Effector CD8-positive, alpha-beta T cell (primary cell): ENCODE results near the gene EPHB1.
"Not testable (repeated sequence)": the region's sequence is repeated elsewhere in the genome, so short reads cannot be mapped to it uniquely, and the experiment has no call there.

Experiments used
- DNase-seq: peaks from one replicate; lab custom pipeline; 2025; lab: John Stamatoyannopoulos, UW

The EPHB1 gene

DNA sequence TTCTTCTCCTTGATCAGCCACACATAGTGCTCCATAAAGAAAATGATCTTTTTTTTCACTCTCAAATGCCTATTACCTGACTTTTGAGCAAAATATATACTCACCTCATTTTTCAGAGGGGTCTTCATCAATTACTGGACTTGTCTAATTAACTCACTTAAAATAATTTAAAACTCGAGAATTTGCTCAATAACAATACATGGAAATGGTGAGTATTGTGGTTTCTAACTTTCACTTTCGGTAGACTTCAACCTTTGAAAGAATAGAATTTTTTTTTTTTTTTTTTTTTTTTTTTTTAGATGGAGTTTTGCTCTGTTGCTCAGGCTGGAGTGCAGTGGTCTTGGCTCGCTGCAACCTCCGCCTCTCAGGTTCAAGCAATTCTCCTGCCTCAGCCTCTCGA, 17.7 kb upstream of the EPHB1 start:
- no peak for DNase-seq

- DNase-seq: not testable (repeated sequence)
These were observed 6.8 kb upstream of the EPHB1 start for GRCh38 chr3:134788283-134788682.

GRCh38 chr3:134790065-134790464, 5.0 kb upstream of the EPHB1 start:
- DNase-seq: no peak

GRCh38 chr3:134791992-134792391, 3.1 kb upstream of the EPHB1 start:
- no peak for DNase-seq

GRCh38 chr3:134792700-134793099, 2.4 kb upstream of the EPHB1 start:
- DNase-seq: no peak

DNA sequence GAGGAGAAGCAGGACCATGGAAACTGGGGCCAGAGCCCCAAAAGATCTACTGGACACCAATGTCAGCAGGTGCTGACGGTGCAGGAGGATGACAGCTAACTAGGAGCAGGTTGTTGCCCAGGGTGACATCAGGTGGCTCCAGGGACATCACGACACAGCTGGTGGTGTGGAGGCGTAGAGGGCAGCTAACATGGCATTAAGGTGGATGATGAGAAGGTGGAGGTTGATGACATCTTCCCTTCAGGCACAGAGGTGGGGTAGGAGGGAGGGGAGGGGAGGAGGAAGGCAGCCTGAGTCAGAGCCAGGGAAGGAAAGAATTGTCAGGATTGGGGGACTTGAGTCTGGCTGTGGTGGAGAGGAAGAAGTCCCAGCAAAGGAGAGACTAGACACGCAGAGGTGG, 1.5 kb upstream of the EPHB1 start:
- DNase-seq: no peak

GRCh38 chr3:134794323-134794722, 737 bp upstream of the EPHB1 start:
- no peak for DNase-seq

DNA sequence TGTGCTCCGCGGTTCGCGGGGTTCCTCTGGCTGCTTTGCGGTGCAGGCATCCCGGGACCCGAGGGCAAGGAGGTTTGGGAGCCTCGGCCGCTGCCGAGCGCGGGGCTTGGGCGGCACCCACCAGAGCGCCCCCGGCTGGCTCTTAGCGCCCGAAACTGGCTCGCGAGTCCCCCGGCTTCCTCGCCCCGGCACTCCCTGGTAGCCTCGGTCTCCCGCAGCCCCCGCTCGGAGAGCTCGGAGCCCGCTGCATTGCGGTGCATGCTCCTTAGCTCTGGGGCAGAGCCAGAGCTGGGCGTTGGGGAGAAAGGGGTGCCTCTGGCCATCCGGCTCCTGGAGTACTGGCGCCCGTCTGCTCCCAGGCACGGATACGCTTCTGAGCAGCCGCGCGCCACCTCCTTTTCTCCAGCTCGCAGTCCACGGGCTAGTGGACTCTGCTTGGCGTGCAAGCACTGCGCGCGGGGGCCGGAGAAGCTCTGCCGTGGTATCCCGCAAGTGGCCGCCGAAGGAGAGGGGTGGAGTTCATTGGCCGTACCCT, 753 bp downstream of the EPHB1 start:
- DNase-seq: no peak

DNA sequence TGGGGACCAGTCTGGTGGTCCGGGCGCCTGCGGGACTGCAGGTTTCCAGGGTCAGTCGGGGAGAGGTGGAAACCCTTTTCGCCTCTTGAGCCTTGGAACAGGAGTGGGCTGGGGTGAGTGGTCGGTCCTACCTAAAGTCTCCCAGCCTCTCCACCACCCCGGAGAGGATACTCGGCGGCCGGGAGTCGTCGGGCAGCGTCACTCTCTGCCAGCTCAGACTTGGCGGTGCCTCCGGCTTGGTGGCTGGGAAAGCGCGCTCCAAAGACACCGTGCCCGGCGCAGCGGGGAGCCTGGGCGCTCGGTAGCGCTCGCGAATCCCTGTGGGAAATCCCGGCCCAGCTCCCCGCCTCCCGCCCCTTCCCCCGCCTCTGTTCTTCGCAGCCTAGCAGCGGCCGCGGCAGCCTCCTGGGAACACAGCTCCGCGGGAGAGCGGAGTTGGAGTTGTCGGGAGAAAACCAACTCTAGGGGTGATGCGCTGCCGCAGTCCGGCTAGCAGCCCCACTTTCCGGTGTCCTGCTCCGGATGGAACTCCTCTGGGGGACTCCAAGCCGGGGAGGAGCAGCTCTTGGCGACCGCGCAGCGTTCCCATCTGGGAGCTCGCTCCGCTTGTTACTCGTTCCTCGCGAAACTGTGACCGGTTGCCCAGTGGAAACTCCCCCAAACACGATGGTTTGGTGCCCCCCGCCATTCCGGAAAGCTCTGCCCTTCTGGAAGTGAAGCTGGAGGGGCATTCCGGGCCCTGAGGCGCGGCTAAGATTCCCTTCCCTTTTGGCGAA, 1.4 kb downstream of the EPHB1 start:
- no peak for DNase-seq

DNA sequence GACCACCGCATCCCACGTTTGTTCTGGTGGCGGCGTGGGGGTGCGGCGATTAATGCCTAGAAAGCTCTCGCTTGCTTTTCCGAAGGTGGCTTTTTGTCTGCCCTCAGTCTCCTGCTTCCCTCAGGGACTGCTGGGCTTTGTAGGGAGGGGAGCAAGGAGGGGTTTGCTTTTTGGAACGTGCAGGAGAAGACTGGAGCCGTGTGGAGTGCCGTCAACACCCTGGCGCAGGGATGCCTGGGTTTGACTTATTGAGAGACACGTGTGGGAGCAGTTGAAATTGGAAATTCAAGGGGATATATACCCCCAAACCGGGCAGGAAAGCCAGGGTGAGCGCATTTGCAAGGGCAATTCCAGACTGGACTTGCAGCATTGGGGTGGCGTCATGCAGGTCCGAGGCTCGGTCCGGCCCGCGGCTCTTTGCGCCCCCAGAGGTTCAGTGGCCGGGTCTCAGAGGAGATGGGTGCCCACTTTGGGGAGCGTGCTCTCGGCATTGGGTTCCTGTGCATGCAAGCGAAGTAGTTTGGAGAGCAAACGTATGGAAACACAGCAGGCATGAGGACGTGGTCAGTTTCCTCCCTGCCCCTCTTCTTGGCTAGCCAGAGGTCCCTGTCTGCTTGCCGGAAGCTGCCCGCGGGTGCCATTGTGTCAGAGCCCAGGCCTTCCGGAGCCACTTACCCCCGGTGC, 2.1 kb downstream of the EPHB1 start:
- no peak for DNase-seq

- DNase-seq: no peak
These were observed 2.8 kb downstream of the EPHB1 start for GRCh38 chr3:134797741-134798451.

- no peak for DNase-seq
These were observed 3.7 kb downstream of the EPHB1 start for GRCh38 chr3:134798681-134799311.

DNA sequence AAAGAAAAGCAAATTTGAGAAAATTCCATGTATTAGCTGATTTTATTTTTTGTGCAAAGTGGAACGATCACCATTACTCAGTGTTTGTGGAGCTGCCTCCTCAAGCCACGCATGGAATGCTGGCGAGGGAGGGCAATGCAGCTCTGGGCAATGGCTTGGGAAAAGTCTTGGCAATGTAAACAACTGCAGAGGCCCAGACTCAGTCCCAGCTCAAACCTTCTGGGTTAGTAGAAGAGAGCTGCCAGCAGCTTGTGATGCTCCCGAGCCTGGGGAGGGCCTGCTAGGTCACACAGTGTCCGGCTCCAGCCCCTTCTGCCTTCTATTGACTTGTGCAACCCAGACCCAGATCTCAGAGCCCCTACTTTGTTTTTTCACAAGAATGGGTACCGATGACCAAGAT, 4.3 kb downstream of the EPHB1 start:
- DNase-seq: no peak

DNA sequence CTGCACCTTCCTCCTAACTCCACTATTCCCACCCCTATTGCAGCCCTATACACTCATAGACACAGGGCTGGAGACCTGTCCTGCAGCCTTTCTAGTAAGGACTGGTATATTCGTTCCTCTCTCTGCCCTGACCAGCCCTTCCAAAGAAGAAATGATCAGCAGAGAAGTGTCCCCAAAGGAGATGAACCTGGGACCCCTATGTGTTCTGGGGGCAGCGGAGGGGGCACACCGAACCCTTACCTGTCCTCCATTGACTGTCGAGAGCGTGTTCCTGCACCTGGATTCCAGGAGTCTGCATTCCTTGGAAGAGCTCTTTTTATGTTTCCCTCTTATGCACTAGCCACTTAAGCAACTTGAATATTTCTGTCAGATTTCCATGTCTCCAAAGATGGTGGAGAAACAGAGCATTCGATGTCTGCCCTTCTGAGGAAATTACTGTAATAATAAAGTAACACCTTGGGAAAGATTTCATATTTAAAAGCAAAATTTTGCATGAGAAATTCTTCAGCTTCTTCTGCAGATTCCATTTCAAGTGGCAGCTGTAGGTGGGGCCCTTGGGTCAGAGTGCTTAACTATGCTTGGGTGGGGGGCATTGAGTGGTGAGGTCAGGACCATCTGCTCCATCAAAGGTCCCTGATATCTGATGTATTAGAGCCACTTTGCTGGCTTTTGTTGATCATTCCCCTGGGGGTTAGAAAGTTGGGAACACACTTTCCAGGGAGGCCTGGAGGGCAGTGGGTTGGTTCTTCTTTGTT, 6.3 kb downstream of the EPHB1 start:
- no peak for DNase-seq

GRCh38 chr3:134802428-134803050, 7.5 kb downstream of the EPHB1 start:
- no peak for DNase-seq

GRCh38 chr3:134803051-134803505, 8.0 kb downstream of the EPHB1 start:
- no peak for DNase-seq

DNA sequence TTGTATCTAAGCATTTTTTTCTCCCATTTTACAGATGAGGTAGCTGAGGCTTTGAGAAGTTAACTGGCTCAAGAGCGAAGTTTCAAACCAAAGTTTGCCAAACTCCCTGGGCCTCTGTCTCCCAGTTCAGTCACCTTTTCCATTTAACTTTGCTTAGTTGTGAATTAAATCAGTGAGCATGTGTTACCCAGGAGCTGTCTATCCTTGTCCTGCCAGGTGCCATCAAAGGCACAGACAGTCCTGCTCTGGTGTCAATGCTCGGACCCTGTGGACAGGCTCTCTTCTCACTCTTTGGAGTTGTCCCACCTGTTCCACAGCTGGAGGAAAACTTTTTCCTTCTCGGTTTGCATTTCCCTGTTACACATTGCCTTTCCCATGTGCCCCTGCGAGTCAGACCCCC, 8.6 kb downstream of the EPHB1 start:
- DNase-seq: no peak

- DNase-seq: no peak
These were observed 9.7 kb downstream of the EPHB1 start for GRCh38 chr3:134804508-134805480.

DNA sequence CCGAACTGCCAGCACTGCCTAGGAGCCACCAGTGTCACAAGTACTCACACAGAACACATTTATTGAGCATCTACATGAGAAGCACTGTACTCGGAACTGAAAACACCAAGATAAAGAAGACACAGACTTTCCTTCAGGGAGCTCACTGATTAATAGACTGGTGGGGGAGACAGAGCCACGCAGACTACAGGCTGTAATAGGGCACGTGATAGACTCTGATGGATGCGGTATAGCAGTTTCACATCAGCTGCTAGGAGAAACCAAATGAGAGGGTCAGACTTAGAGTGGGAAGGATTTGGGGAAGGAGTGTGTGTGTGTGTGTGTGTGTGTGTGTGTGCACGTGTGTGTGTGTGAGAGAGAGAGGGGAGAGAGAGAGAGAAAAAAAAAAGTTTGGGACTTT, 12.1 kb downstream of the EPHB1 start:
- no peak for DNase-seq

DNA sequence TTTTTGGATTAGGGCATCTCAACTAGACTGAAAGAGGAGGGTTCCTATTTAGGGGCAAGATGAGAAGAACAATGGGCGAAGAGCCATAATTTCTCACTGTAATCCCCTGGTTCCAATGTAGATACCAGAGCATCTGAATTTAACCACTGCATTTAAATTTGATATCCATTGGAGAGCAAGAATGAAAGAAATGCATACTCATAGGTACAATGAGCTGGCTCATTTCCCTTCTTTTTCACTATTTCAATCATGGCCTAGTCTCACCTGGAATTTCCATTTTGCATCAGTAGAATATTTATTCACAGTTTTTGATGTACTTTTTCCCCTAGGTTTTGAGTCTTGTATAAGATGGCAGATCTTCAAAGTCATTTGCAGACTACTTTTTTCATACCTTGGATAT, 13.8 kb downstream of the EPHB1 start:
- no peak for DNase-seq
